Measurements from ENCODE around the gene PSMD8.
"Not testable (repeated sequence)": the region's sequence is repeated elsewhere in the genome, so short reads cannot be mapped to it uniquely, and the experiment has no call there.

The PSMD8 gene

GRCh38 chr19:38374332-38375097 is at the start of gene PSMD8:
PSMD8 (plus strand) TSS chr19:38374571; CDS start chr19:38374602, 31 bp downstream.
- DNase-seq (ENCODE audit: low read depth in 2 of 3, low spot score in 1 of 3), result peak; percentile 95 to 98 (median 97)

DNA sequence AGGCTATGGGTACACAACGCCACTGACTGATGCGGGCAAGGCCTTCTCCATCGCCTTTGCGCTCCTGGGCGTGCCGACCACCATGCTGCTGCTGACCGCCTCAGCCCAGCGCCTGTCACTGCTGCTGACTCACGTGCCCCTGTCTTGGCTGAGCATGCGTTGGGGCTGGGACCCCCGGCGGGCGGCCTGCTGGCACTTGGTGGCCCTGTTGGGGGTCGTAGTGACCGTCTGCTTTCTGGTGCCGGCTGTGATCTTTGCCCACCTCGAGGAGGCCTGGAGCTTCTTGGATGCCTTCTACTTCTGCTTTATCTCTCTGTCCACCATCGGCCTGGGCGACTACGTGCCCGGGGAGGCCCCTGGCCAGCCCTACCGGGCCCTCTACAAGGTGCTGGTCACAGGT is 47.8 kb upstream of the PSMD8 start:
- no peak for DNase-seq (ENCODE audit: low read depth in 2 of 3, low spot score in 1 of 3)

DNA sequence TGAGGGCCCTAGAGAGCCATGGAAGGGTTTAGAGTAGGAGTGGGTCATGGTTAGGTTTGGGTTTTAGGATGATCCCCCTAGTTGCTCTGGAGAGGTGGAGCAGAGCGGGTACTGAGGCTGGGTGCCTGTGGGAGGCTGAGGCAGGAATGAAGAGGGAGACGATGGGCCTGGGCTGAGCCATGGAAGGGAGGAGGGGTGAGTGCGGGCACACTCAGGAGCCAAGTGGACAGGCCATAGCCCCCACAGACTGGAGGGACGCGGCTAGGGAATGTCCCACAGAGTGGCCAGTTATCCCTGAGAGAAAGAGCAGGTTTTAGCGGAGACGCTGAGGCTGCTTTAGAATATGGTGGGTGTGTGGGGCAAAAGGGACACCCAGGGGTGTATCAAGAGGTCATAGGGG is 44.7 kb upstream of the PSMD8 start:
- DNase-seq (ENCODE audit: low read depth in 2 of 3, low spot score in 1 of 3), result no peak

- DNase-seq (ENCODE audit: low read depth in 2 of 3, low spot score in 1 of 3), result no peak
Measured at GRCh38 chr19:38331728-38332127, 42.6 kb upstream of the PSMD8 start.

- no peak for DNase-seq (ENCODE audit: low read depth in 2 of 3, low spot score in 1 of 3)
Measured at GRCh38 chr19:38333245-38333644, 41.1 kb upstream of the PSMD8 start.

- DNase-seq (ENCODE audit: low read depth in 2 of 3, low spot score in 1 of 3), result peak; percentile 91 to 94 (median 92)
Measured at GRCh38 chr19:38335949-38336637, 38.3 kb upstream of the PSMD8 start.

GRCh38 chr19:38336638-38337359 is 37.6 kb upstream of the PSMD8 start:
- DNase-seq (ENCODE audit: low read depth in 2 of 3, low spot score in 1 of 3), result peak; percentile 94 to 97 (median 96)

- DNase-seq (ENCODE audit: low read depth in 2 of 3, low spot score in 1 of 3), result no peak
Measured at GRCh38 chr19:38337360-38337653, 37.1 kb upstream of the PSMD8 start.

DNA sequence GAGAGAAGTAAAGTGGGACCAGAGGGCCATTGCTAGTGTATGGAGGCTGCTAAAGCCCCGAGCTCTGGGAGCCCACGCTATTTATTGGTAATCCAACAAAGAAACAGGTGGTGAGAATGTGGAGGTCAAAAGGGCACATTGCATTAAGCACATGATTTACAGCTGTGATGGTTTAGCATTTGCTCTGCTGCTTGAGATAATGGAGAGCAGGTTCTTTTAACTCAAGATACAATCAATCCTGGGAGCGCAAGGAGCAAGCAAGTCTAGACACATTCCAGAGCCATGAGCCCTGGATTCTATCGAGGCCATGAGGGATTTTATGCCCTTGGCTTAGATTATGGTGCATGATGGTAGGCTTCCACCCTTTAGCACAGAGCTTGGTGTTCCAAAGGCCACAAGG is 35.4 kb upstream of the PSMD8 start:
- DNase-seq (ENCODE audit: low read depth in 2 of 3, low spot score in 1 of 3), result not testable (repeated sequence)

GRCh38 chr19:38340927-38341326 is 33.4 kb upstream of the PSMD8 start:
- DNase-seq (ENCODE audit: low read depth in 2 of 3, low spot score in 1 of 3), result no peak

DNA sequence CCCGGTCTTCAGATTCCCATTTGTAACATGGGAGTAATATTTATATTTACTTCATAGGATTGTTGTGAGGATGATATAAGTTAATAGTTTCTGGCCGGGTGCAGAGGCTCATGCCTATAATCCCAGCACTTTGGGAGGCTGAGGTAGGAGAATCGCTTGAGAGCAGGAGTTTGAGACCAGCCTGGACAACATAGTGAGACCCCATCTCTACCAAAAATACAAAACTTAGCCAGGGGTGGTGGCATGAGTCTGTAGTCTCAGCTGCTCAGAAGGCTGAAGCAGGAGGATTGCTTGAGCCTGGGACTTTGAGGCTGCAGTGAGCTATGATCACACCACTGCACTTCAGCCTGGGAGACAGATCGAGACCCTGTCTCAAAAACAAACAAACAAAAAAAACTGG is 27.5 kb upstream of the PSMD8 start:
- DNase-seq (ENCODE audit: low read depth in 2 of 3, low spot score in 1 of 3), result no peak

GRCh38 chr19:38350883-38351282 is 23.5 kb upstream of the PSMD8 start:
- DNase-seq (ENCODE audit: low read depth in 2 of 3, low spot score in 1 of 3), result no peak

DNA sequence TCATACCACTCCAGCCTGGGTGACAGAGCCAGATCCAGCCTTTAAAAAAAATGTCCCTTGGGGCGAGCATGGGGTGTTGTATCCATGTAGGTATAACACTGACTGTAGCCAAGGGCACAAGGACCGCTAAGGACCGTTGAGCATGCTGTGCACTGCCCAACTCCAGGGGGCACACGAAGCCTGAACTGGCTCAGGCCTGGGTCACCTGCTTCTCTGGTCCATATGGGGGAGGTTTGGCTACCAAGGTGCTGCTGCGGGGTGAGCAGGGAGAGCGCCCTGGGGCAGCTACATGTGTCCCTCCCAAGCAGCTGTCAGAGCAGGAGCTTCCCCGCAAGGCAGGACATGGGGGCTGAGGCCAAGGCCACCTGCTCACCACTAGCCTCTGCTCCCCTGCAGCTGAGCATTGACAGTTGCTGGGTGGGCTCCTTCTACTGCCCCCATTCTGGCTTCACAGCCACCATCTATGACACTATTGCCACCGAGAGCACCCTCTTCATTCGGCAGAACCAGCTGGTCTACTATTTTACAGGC is 22.4 kb upstream of the PSMD8 start:
- no peak for DNase-seq (ENCODE audit: low read depth in 2 of 3, low spot score in 1 of 3)

DNA sequence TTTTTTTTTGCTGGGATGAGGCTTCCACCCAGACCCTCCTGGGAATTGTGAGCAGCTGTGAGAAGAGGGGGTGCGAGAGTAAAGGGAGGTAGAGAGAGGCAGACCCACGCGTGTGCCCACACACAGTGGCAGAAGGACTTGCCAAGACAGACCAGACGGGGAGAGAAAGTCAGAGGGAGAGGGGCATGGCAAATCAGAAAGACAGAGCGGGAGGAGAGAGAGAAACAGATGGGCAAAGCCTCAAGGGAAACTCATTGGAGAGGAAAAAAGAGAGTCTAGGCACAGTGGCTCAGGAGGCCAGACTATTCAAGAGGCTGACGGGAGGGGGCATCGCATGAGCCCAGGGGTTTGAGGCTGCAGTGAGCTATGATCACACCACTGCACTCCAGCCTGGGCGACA is 21.8 kb upstream of the PSMD8 start:
- DNase-seq (ENCODE audit: low read depth in 2 of 3, low spot score in 1 of 3), result no peak

DNA sequence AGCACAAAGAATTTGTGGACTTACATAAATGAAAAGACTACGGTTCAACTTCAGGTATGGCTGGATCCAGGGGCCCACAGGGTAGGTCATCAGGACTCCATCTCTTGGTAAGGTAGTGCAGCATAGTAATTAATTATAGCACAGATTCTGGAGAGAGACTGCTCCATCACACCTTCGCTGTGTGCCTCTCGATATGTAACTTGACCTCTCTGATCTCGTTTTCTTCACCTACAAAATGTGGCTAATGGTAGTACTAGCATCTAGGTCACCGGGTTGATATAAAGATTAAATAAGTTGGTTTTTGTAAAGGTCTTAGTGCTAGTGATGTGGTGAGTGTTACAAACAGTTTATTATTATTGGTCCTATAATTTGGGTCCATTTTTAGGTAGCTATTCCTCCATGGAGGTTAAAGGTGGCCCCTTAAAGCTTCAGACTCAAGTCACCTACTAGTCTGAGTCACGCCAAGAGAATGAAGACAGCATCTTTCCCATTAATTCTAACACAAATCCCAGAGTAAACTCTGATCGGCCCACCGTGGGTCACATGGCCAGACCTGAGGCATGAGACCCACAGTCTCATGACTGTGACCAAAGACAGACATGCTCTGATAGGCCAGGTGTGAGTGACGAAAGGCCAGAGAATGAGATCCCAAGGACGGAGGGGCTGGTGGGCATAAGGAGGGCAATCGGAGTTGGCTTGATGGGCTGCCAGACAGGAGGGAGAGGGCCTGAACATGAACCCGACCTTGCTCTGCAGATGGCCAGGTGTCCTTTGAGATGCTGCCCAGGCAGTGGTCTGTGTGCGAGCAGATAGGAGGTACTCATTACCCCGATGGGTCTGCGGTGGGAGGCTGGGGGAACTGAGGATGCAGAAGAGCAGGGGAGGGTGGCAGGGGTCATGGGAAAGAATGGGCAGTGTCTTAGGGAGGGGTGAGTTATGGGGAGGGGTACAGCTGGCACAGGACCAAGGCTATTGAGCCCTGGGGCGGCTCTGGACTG is 18.3 kb upstream of the PSMD8 start:
- no peak for DNase-seq (ENCODE audit: low read depth in 2 of 3, low spot score in 1 of 3)

DNA sequence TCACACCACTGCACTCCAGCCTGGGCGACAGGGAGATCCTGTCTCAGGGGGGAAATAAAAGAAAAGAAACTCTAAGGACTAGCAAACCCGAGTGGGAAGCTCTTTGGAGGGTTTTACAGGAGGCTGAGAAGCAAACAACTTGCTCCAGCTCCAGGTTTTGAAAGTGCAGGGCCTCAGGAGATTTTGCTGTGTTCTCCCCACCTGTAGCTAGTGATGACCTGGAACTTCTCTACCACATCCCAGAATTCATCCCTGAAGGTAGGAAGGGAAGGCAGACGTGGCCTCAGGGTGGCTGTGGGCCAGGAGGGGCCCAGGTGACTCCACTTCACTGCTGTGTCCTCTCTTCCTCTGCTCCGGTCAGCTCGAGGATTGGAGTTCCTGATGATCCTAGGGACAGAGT is 16.3 kb upstream of the PSMD8 start:
- DNase-seq (ENCODE audit: low read depth in 2 of 3, low spot score in 1 of 3), result no peak

- DNase-seq (ENCODE audit: low read depth in 2 of 3, low spot score in 1 of 3), result no peak
Measured at GRCh38 chr19:38359242-38360021, 14.9 kb upstream of the PSMD8 start.

DNA sequence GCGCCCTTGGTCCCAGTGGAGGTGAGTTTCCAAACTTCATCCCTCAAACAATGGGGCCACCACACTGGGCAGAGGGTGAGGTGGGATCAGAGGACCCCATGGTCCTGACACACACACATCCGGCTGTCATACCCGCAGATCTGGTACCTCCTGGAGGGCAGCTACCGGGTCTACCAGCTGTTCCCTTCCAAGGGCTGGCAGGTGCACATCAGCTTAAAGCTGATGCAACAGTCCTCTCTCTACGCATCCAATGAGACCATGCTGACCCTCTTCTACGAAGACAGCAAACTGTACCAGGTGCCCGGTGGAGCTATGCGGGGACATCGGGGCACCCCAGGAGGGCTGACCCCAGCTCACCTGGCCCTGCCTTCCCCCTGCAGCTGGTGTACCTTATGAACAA is 14.0 kb upstream of the PSMD8 start:
- DNase-seq (ENCODE audit: low read depth in 2 of 3, low spot score in 1 of 3), result no peak

DNA sequence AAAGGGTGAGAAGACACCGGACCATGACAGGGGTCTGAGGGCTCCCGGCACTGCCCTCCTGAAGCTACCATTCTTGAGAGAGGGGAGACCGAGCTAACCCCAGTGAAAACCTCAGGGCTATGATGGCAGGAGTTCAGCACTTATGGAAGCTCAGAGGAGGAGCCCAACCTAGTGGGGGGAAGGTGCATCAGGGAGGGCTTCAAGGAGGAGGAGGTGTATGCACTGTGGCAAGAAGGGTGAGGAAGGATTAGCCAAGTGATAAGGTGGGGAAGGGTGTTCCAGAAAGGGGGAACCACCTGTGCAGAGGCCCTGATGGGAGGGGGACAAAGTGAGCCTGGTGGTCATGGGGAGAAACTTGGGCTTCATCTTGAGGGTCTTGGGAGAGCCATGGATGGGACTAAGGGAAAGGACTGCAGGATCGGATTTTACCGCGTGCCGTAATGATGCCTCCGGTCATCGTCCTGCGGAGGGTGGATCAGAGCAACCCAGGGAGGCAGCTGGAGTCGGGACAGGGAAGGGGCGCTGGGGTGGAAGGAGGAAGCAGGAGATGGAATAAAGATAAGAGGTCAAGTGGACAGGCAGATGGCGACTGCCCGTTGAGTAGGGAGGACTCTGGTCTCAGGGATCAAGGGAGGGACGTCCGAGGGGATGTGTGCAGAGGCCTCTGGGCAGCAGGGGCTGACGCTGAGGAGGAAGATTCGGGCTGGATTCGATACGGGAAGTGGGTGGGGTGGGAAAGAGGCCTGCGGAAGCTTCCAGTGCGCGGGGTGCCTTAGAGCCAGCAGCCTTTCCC is 13.3 kb upstream of the PSMD8 start:
- DNase-seq (ENCODE audit: low read depth in 2 of 3, low spot score in 1 of 3), result no peak
